Measurements from ENCODE around the gene MRPL51.
"Not testable (repeated sequence)": the region's sequence is repeated elsewhere in the genome, so short reads cannot be mapped to it uniquely, and the experiment has no call there.

Gene MRPL51

DNA sequence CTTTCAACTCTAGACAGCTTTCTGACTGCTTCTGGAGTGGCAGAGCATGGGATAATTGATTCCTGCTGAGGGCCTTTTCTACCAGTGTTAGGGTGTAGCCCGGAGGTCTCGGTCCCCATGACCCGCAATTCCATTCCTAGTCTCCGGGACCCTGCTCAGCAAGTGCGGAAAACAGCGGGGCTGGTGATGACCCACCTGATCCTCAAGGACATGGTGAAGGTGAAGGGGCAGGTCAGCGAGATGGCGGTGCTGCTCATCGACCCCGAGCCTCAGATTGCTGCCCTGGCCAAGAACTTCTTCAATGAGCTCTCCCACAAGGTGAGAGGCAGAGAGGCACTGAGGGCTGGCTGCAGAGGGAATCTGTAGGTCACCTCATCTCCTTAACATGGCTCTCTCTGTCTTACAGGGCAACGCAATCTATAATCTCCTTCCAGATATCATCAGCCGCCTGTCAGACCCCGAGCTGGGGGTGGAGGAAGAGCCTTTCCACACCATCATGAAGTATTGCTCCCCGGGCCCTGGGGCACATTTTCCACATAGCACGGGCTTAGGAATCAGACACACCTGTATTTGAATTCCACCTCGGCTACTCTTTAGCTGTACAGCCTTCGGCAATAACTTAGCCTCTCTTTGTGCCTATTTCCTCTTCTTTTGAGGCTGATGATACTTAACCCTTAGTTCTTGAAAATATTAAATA is 35.6 kb upstream of the MRPL51 start:
- H3K36me3 ChIP-seq (ENCODE audit: control insufficient read depth, insufficient read depth, low read length): peaks cover 17% of the 10 kb centered on the region
- no peaks in the 10 kb centered on the region for H3K27me3 ChIP-seq (ENCODE audit: control insufficient read depth, insufficient read depth, low read length)
- H3K4me1 ChIP-seq (ENCODE audit: control insufficient read depth, insufficient read depth, low read length): peaks cover 16% of the 10 kb centered on the region
- no peaks in the 10 kb centered on the region for H3K9me3 ChIP-seq (ENCODE audit: control insufficient read depth, low read length)
- no peak overlapping the region for H3K4me3 ChIP-seq (ENCODE audit: low read length)
- H3K9ac ChIP-seq (ENCODE audit: low read length): no peak overlapping the region

DNA sequence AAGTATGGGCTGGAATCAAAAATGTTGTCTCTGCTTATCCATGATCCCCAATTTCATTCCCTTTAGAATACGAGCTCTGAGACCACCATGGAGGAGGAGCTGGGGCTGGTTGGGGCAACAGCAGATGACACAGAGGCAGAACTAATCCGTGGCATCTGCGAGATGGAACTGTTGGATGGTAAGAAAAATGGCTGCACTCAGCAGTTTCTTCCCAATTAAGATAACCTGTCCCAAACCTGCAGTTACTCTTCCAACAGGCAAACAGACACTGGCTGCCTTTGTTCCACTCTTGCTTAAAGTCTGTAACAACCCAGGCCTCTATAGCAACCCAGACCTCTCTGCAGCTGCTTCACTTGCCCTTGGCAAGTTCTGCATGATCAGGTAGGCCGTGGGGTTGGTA is 34.6 kb upstream of the MRPL51 start:
- no peak overlapping the region for H3K4me3 ChIP-seq (ENCODE audit: low read length)
- peaks cover 7% of the 10 kb centered on the region for H3K4me1 ChIP-seq (ENCODE audit: control insufficient read depth, insufficient read depth, low read length)
- H3K36me3 ChIP-seq (ENCODE audit: control insufficient read depth, insufficient read depth, low read length): peaks cover 22% of the 10 kb centered on the region
- H3K9ac ChIP-seq (ENCODE audit: low read length): no peak overlapping the region
- H3K27me3 ChIP-seq (ENCODE audit: control insufficient read depth, insufficient read depth, low read length): no peaks in the 10 kb centered on the region
- no peaks in the 10 kb centered on the region for H3K9me3 ChIP-seq (ENCODE audit: control insufficient read depth, low read length)

DNA sequence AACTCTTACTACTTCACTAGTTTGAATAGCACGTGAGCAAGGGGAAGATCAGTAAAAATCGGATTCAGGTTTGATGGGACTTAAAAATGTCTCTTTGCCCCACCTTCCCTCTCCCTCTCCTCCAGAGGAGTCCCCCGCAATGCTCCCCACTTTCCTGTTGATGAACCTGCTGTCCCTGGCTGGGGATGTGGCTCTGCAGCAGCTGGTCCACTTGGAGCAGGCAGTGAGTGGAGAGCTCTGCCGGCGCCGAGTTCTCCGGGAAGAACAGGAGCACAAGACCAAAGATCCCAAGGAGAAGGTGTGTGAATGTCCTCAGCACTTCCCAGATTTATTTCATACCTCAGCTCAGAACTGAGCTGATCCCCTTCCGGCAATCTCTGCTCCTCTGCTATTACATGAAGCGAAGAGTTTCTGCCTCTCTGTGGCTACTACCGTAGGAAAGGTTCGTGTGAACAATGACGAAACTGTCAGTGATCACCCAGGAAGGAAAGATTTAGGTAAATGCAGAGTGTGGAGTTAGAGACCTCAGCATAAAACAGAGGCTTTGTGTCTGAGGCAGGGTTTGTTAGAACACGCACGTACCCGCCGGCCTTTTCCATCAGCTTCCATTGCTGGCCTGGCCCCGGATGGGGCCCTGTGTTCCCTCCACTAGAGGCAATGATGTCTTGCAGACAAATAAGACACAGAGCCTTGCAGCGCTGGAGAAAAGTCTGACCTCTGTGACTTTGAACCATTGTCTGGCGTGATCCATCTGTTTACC is 33.9 kb upstream of the MRPL51 start:
- Histone ChIP-seq H3K9ac (ENCODE audit: low read length) (no peak overlapping the region), H3K4me1 (ENCODE audit: control insufficient read depth, insufficient read depth, low read length) (no peaks in the 10 kb centered on the region)

DNA sequence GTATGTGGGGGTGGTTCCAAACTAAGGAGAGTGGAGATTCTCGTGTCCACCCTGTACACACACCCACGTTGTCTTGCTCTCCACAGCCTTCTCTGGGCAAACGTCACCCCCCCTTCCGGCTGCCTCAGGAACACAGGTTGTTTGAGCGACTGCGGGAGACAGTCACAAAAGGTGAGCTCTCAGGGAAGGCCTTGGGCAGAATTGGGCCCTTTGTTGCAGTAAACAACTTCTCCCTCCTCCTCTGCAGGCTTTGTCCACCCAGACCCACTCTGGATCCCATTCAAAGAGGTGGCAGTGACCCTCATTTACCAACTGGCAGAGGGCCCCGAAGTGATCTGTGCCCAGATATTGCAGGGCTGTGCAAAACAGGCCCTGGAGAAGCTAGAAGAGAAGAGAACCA is 33.1 kb upstream of the MRPL51 start:
- H3K4me3 ChIP-seq (ENCODE audit: low read length): no peak overlapping the region
- peaks cover 29% of the 10 kb centered on the region for H3K36me3 ChIP-seq (ENCODE audit: control insufficient read depth, insufficient read depth, low read length)
- H3K9me3 ChIP-seq (ENCODE audit: control insufficient read depth, low read length): no peaks in the 10 kb centered on the region
- no peaks in the 10 kb centered on the region for H3K4me1 ChIP-seq (ENCODE audit: control insufficient read depth, insufficient read depth, low read length)
- no peaks in the 10 kb centered on the region for H3K27me3 ChIP-seq (ENCODE audit: control insufficient read depth, insufficient read depth, low read length)
- H3K9ac ChIP-seq (ENCODE audit: low read length): no peak overlapping the region

More for the DNA sequence above, 33.9 kb upstream of the MRPL51 start:
- H3K4me3 ChIP-seq (ENCODE audit: low read length): no peak overlapping the region
- peaks cover 29% of the 10 kb centered on the region for H3K36me3 ChIP-seq (ENCODE audit: control insufficient read depth, insufficient read depth, low read length)
- H3K9me3 ChIP-seq (ENCODE audit: control insufficient read depth, low read length): no peaks in the 10 kb centered on the region
- H3K27me3 ChIP-seq (ENCODE audit: control insufficient read depth, insufficient read depth, low read length): no peaks in the 10 kb centered on the region

DNA sequence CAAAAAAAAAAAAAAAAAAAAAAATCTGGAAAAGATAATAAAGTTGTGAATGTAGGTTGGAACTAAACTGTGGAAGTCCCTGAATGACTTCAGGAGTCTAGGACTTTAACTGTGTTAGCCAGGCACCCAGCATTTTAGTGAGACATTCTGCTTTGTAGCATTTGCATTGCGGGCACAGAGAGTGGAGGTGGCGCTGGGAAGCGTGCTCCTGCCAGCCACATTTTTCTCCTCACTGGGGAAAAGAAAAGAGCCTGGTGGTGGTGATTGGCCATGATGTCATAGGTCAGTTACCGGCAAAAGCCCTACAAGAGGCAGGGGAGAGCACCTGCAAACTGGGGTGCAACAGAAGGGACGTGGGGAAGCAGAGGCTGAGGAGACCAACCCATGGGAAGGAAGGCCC is 31.6 kb upstream of the MRPL51 start:
- Histone ChIP-seq H3K36me3 (ENCODE audit: control insufficient read depth, insufficient read depth, low read length) (peaks cover 27% of the 10 kb centered on the region), H3K9me3 (ENCODE audit: control insufficient read depth, low read length) (no peaks in the 10 kb centered on the region), H3K4me1 (ENCODE audit: control insufficient read depth, insufficient read depth, low read length) (no peaks in the 10 kb centered on the region)

DNA sequence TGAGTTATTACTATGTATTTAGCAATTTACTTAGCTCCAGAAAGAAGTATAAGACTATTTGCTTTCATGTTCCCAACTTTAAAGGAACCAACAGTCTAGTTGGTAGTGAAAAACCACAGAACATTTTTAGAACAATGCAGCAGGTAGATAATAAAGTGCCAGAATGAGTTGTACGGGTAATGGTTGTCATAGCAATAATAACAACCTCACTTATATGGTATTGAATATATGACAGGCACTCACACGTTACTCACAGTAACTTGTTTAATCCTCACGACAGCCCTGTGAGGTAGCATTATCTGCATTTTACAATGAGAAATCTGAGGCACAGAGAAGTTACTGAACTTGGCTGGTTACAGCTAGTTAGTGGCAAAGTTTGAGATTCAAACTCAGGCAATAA is 30.6 kb upstream of the MRPL51 start:
- Histone ChIP-seq H3K4me1 (ENCODE audit: control insufficient read depth, insufficient read depth, low read length) (no peaks in the 10 kb centered on the region), H3K4me3 (ENCODE audit: low read length) (no peak overlapping the region), H3K9ac (ENCODE audit: low read length) (no peak overlapping the region), H3K9me3 (ENCODE audit: control insufficient read depth, low read length) (no peaks in the 10 kb centered on the region), H3K27me3 (ENCODE audit: control insufficient read depth, insufficient read depth, low read length) (no peaks in the 10 kb centered on the region), H3K36me3 (ENCODE audit: control insufficient read depth, insufficient read depth, low read length) (peaks cover 21% of the 10 kb centered on the region)

More for the DNA sequence above, 31.6 kb upstream of the MRPL51 start:
- H3K4me3 ChIP-seq (ENCODE audit: low read length): no peak overlapping the region
- H3K27me3 ChIP-seq (ENCODE audit: control insufficient read depth, insufficient read depth, low read length): no peaks in the 10 kb centered on the region
- H3K9ac ChIP-seq (ENCODE audit: low read length): no peak overlapping the region

DNA sequence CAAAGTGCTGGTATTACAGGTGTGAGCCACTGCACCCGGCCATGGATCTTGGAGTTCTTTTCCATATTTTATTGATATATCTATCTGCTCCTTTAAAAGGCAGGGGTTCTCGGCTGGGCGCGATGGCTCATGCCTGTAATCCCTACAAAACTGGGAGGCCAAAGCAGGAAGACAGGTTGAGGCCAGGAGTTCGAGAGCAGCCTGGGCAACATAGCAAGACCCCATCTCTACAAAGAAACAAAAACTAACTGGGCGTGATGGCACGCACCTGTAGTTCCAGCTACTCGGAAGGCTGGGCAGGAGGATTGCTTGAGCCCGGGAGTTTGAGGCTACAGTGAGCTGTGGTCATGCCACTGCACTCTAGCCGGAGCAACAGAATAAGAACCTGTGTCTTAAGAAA is 29.1 kb upstream of the MRPL51 start:
- H3K4me1 ChIP-seq (ENCODE audit: control insufficient read depth, insufficient read depth, low read length): no peaks in the 10 kb centered on the region
- no peak overlapping the region for H3K4me3 ChIP-seq (ENCODE audit: low read length)
- H3K9ac ChIP-seq (ENCODE audit: low read length): no peak overlapping the region
- peaks cover 11% of the 10 kb centered on the region for H3K36me3 ChIP-seq (ENCODE audit: control insufficient read depth, insufficient read depth, low read length)
- H3K9me3 ChIP-seq (ENCODE audit: control insufficient read depth, low read length): no peaks in the 10 kb centered on the region
- H3K27me3 ChIP-seq (ENCODE audit: control insufficient read depth, insufficient read depth, low read length): no peaks in the 10 kb centered on the region

DNA sequence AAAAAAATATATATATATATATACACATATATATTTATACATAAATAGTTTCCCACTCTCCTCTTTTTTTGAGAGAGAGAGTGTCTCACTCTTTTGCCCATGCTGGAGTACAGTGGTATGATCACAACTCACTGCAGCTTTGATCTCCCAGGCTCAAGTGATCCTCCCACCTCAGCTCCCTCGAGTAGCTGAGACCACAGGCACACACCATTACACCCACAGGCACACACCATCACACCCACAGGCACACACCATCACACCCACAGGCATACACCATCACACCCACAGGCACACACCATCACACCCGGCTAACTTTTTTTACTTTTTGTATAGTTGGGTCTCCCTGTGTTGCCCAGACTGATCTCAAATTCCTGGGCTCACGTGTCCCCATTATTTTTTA is 27.1 kb upstream of the MRPL51 start:
- no peaks in the 10 kb centered on the region for H3K9me3 ChIP-seq (ENCODE audit: control insufficient read depth, low read length)
- no peak overlapping the region for H3K9ac ChIP-seq (ENCODE audit: low read length)
- H3K36me3 ChIP-seq (ENCODE audit: control insufficient read depth, insufficient read depth, low read length): peaks cover 16% of the 10 kb centered on the region
- H3K4me1 ChIP-seq (ENCODE audit: control insufficient read depth, insufficient read depth, low read length): no peaks in the 10 kb centered on the region
- no peak overlapping the region for H3K4me3 ChIP-seq (ENCODE audit: low read length)
- H3K27me3 ChIP-seq (ENCODE audit: control insufficient read depth, insufficient read depth, low read length): no peaks in the 10 kb centered on the region

DNA sequence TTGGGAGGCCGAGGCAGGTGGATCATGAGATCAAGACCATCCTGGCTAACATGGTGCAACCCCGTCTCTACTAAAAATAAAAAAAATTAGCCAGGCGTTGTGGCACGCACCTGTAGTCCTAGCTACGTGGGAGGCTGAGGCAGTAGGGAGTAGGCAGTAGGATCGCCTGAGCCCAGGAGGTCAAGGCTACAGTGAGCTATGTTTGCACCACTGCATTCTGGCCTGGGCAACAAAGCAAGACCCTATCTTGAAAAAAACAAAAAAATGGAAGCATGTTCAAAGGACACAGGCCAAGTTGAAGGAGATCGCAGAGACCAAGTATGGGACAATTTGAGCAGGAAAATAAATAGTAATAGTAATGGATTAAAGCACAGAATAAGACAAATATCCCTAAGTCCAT is 15.0 kb upstream of the MRPL51 start:
- Histone ChIP-seq H3K4me1 (ENCODE audit: control insufficient read depth, insufficient read depth, low read length) (no peaks in the 10 kb centered on the region), H3K27me3 (ENCODE audit: control insufficient read depth, insufficient read depth, low read length) (no peaks in the 10 kb centered on the region), H3K4me3 (ENCODE audit: low read length) (no peak overlapping the region), H3K9me3 (ENCODE audit: control insufficient read depth, low read length) (no peaks in the 10 kb centered on the region), H3K9ac (ENCODE audit: low read length) (no peak overlapping the region), H3K36me3 (ENCODE audit: control insufficient read depth, insufficient read depth, low read length) (no peaks in the 10 kb centered on the region)

DNA sequence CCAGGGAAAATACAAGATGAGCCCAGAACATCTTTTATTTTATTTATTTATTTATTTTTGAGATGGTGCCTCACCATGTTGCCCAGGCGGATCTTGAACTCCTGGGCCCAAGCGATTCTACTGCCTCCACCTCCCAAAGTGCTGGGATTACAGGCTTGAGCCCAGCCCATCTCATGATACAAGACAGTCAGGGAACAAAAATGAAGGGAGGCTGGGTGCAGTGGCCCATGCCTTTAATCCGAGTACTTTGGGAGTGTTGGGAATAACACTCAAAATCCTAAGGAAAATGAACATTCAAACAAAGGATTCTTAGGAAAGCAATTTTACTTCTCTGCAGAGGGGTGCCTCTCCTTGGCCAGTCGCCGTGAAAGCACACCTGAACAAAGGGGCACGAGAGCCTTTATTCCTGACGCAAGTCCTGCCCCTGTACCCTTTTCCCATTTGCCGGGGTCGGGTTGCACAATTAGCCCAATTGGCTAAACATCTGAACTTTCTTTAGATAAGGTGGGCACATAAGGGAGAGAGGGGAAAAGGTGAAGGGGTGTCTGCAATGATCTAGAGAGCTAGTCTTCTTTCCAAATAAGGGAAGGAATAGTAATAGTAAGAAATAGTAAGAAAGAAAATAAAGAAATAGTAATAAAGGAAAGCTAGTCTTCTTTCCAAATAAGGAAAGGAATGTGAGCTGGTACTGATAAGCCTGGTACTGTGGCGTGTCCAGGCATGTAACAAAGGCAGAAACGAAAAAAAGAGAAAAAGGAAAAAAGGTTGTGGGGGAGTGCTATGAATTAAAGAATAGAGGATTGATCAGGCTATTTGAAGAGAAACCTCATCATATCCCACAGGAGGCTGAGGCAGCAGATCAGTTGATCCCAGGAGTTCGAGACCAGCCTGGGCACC is 14.3 kb upstream of the MRPL51 start:
- Histone ChIP-seq H3K27me3 (ENCODE audit: control insufficient read depth, insufficient read depth, low read length) (no peaks in the 10 kb centered on the region), H3K36me3 (ENCODE audit: control insufficient read depth, insufficient read depth, low read length) (no peaks in the 10 kb centered on the region), H3K4me1 (ENCODE audit: control insufficient read depth, insufficient read depth, low read length) (no peaks in the 10 kb centered on the region), H3K9me3 (ENCODE audit: control insufficient read depth, low read length) (no peaks in the 10 kb centered on the region), H3K4me3 (ENCODE audit: low read length) (no peak overlapping the region), H3K9ac (ENCODE audit: low read length) (no peak overlapping the region)

DNA sequence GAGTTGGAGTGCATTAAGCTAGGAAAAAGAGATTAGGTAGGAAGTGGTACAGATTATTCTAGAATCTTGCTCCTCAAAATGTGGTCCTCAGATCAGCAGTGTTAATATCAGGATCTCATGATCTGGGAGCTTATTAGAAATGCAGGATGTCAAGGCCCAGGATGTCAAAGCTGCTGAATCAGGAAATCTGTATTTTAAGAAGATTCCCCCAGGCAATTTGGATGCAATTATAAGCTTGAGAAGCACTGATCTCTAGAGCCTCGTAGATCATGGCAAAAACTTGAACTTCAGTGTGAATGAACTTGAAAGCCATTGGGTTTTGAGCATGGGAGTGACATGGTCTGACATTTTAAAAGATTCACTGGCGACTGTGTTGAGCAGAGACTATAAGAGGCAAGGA is 7.4 kb upstream of the MRPL51 start:
- H3K9ac ChIP-seq (ENCODE audit: low read length): no peak overlapping the region
- no peak overlapping the region for H3K4me3 ChIP-seq (ENCODE audit: low read length)
- H3K9me3 ChIP-seq (ENCODE audit: control insufficient read depth, low read length): no peaks in the 10 kb centered on the region
- no peaks in the 10 kb centered on the region for H3K4me1 ChIP-seq (ENCODE audit: control insufficient read depth, insufficient read depth, low read length)
- no peaks in the 10 kb centered on the region for H3K27me3 ChIP-seq (ENCODE audit: control insufficient read depth, insufficient read depth, low read length)
- H3K36me3 ChIP-seq (ENCODE audit: control insufficient read depth, insufficient read depth, low read length): no peaks in the 10 kb centered on the region

DNA sequence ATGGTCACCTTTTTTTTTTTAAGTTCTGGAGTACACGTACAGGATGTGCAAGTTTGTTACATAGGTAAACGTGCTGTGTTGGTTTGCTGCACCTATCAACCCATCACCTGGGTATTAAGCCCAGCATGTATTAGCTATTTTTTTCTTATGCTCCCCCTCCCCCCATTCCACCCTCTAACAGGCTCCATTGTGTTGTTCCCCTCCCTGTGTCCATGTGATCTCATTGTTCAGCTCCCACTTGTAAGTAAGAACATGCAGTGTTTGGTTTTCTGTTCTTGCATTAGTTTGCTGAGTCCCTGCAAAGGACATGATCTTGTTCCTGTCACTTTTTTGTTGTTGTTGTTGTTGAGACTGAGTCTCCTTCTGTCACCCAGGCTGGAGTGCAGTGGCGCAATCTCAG is 4.2 kb upstream of the MRPL51 start:
- H3K27me3 ChIP-seq (ENCODE audit: control insufficient read depth, insufficient read depth, low read length); H3K4me3 ChIP-seq (ENCODE audit: low read length); H3K36me3 ChIP-seq (ENCODE audit: control insufficient read depth, insufficient read depth, low read length); H3K9ac ChIP-seq (ENCODE audit: low read length); H3K9me3 ChIP-seq (ENCODE audit: control insufficient read depth, low read length): not testable (repeated sequence)
- H3K4me1 ChIP-seq (ENCODE audit: control insufficient read depth, insufficient read depth, low read length): peaks cover 11% of the 10 kb centered on the region

Measured in mucosa of stomach (tissue), 1 donor.